GM11168 (cell line): ENCODE measurements around the gene TNFRSF14.
"Not testable (repeated sequence)": the region's sequence is repeated elsewhere in the genome, so short reads cannot be mapped to it uniquely, and the experiment has no call there.

Experiments used
- in situ Hi-C: fragments of 300-500 bp; cut with MboI; formaldehyde crosslinking; loops from one replicate; pipeline ENCODE4 v1.12.0; 2022; ENCODE audit warnings: low sequenced_read_pairs; ENCODE audit not compliant: unreplicated experiment

The TNFRSF14 gene

DNA sequence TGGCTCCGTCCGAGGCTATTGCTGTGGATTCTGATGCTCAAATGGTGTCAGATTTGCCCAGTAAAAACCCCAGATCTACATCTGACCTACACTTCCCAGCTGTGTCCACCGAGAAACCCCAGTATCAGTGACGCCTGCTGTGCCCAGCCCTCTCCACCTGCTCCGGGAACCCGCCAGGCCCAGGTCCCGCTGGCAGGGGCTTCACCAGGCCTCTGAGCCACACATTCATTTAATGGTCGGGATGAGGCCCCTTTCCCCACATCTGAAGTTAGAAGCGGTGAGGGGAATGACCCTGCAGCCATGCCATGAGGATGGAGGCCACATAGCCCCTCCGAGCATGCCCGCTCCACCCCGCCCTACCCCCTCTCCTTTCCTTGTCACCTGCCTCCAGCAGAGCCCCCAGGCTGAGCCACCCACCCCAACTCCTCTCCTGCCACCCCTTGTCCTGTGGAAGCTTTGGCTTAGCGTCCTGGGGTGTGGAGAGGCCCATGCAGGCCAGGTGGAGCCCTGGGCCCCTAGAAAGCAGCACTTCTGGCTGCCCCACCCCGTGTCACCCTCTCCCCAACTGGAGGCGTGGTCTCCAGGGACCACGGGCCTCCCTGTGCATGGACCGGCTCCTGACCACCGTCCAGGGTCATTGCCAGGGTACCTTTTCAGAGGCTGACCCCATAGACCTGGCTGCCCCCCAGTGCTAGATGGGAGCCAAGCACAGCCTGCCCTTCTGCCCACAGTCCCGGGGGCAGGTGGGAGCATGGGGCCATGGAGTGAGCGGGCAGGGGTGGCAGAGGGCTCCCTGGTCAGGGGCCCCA, 8.0 kb downstream of the TNFRSF14 start:
- in situ Hi-C loops: no loop called here

DNA sequence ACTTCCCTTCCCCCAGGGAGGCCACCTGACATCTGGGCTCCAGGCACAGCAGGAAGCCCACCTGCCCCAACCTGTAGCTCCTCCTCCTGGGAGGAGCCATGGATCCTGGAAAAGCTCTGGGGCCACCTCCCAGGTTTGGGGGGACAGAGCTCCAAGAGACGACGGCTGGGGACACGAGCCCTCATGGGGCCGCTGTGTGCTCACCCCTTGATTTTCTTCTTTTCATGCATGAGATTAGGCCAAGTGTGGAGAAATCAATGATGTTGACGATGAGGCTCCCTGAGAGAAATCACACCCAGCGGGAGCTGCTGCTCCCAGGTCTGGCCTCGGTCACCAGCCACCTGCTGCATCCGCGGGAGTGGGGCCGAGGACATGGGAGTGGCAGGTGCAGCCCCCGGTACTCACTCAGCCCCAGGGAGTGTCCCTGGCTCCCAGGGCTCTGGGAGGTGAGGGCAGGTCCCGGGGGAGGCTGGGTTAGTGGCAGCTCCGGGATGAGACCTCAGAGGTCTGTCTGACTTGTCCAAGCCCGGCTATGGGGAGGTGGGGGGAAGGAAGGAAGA, 8.7 kb downstream of the TNFRSF14 start:
- in situ Hi-C loops: no loop called here

DNA sequence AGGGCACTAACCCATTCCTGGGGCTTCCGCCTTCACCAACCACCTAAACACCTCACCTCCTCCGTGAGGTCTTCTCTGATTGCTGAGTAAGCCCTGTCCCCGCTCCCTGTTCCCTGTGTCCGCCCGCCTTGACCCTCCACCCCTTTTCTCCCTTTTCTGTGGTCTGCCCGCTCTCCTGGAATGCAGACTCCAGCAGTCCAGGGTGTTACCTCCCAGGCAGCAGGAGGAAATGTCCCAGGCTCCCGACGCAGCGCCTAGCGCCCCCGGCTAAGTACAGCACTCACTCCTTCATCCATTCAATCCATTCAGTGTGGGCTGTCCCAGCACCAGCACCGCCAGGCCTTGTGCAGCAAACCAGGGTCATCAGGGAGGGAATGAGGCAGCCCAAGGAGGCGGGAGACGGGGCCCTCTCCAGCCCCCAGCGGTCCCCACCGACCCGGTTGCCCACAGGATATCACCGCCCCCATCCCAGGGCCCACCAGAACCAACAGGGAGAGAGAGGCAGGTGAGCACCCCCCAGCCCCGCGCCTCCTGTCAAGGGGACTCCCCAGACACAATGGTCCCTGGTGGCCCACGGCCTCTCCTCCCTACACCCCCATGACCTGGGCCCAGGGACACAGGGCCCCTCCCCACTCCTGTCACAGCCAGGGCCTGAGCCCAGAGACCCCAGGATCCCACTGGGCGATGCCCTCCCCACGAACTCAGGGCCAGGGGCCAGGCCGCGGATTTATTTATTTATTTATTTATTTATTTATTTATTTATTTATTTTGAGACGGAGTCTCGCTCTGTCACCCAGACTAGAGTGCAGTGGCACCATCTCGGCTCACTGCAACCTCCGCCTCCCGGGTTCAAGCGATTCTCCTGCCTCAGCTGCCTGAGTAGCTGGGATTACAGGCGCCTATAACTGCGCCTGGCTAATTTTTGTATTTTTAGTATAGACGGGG, 10.2 kb downstream of the TNFRSF14 start:
- in situ Hi-C loops: no loop called here

DNA sequence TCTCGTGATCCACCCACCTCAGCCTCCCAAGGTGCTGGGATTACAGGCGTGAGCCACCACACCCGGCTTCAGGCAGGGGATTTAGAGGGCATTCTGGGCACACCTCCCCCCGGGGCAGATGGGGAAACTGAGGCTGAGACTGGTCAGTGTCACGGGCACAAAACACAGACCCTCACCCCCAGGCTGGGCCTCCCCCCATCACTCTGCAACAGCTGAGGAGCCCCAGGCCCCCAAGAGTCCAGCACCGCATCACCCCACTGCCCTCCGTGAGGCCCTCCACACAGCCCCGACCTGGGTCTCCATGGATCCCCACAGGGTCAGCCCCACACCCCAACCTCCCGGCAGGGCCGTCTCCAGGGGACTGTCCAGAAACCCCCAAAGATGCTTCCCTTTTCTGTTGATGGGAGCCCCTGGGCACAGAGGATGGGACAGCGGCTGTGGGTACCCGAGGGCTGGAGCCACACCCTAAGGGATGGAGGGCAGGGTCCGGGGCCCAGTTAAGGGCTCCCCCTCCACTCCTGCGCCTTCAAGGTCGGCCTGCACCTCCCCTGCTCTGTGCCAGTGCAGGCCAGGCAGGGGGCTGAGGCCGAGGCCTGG, 11.0 kb downstream of the TNFRSF14 start:
- in situ Hi-C loops: no loop called here

DNA sequence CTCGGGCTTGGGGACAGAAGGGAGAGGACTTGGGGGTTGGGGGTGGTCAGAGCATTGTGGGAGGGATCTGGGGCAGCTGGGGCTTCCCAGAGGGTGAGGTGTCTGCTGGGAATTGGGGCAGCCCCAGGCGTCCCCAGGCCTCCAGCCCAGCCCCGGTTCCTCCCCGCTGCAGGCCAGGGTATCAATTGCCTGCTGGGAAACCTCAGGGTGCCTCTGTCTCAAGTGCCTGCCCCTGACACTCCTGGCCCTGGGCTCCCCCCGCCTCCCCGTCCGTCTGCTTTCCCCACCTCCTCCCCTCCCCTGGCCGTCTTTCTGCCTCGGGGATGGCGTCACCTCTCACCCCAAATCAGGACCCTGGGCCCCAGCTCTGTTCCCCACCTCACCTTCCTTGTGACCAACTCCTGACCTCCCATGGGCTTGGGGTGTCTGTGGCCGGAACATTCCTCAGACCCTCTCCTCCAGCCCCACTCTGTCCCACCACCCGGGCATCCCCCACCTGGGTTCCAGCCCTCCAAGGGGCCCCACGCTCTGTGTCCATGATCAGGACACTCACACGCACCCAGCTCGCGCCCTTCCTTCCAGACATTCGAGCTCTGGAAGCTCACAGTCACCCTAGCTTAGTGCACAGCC, 12.1 kb downstream of the TNFRSF14 start:
- in situ Hi-C loops: not testable (repeated sequence)

DNA sequence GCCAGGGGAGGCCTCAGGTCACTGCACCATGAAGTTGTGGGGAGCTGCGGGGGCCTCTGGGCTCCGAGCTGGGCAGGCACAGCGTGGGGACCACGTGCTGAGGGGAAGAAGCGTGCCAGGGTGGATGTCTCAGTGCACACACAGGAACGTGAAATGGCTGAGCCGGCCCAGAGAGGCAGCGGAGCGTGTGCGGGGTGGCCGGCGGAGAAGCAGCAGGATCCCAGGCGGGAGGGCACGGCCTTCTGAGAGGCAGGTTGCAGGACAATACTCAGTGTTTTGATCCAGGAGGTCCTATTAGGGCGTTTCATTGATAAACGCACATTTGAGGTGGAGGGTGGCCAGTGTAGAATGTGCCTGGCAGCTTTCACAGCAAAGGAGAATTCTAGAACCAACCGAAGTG, 12.9 kb downstream of the TNFRSF14 start:
- in situ Hi-C loops: no loop called here

DNA sequence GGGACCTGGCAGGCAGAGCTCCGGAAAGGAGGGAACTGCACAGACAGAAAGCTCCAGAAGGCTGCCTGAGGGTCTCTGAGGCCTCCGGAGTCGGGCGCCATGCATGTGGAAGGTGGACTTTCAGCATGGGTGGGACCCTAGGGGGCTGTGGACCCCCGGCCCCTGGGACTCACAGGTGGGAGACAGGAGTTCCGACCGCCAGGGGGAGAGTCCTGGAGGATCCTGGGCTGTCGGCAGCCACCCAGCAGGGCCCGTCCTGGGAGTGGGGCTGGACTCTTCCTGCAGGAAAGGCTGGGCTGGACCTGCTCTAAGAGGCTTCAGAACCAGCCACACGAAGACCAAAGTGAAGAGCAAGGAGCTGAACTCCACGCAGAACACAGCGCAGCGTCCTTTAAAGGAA, 13.5 kb downstream of the TNFRSF14 start:
- in situ Hi-C loops: not testable (repeated sequence)

DNA sequence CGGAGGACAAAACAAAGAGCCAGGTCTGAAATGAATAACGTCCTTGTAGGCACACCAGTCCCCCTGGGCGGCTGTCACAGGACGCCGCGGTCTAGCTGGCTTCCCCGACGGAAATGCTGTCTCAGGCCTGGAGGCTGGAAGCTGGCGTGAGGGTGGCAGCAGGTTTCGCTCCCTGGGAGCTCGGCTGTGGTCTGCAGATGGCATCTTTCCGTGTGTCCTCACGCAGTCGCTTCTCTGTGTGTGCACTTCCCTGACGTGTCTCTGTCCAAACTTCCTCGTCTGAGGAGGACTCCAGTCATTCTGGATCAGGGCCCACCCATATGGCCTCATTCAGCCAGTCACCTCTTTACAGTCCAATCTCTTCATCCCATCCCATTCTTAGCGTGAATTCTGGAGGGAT, 14.2 kb downstream of the TNFRSF14 start:
- in situ Hi-C loops: no loop called here

DNA sequence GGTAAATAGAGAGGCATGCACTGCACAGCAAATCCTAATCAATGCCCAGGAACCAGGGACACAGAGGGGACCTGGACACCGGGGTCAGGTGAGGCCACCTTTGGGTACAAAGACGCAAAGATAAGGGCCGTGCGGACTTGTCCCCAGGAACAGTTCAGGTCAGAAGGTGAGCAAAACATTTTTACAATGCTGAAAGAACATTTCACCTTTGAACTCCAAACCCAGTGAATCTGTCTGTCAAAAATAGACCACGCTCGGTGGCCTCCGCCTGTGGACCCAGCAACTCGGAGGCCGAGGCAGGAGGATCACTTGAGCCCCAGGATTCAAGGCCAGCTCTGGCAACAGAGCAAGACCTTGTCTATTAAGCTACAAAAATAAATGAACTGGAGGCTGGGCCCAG, 15.2 kb downstream of the TNFRSF14 start:
- in situ Hi-C loops: no loop called here

DNA sequence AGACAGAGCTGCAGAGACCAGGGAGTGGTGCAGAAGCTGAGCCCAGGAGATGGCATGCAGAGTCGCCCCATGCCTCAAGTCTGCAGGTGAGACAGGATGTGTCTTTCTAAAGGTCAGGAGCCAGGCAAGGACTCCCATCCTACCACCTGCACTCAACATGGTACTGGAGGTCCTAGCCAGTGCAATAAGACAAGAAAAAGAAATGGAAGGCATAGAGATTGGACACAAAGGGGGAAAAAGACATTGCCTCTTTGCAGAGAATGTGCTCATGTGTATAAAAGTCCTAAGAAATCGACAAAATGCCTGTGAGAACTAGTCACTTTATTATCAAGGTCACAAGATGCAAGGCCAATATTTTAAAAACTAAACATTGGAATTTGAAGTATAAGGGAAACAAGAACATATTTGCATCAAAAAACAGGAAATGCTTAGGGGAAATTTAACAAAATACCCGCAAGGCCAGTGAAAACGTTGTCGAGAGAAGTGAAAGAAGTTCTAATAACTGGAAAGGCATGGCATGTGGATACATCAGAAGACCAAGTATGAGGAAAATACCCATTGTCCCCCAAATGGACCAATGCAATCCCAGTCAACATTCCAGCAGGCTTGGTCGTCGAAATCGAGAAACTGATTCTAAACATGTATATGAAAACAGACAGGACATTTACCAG, 17.2 kb downstream of the TNFRSF14 start:
- in situ Hi-C loops: no loop called here

DNA sequence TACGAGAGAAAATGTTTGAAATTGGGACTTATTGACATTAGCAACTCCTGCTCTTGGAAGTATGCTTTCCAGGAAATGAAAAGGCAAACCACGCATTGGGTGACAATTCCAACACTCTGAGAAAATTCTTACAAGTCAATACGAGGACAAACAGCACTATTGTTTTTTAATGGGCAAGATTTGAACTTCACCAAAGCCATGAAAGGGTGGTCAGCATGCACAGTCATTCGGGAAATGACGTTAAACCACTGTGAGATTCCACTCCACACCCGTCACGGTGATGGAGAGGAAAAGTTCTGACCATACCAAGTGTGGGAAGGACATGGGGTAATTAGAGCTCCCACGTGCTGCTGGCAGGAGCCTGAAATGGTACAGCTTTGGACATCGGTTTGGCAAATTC, 18.2 kb downstream of the TNFRSF14 start:
- in situ Hi-C loops: no loop called here

DNA sequence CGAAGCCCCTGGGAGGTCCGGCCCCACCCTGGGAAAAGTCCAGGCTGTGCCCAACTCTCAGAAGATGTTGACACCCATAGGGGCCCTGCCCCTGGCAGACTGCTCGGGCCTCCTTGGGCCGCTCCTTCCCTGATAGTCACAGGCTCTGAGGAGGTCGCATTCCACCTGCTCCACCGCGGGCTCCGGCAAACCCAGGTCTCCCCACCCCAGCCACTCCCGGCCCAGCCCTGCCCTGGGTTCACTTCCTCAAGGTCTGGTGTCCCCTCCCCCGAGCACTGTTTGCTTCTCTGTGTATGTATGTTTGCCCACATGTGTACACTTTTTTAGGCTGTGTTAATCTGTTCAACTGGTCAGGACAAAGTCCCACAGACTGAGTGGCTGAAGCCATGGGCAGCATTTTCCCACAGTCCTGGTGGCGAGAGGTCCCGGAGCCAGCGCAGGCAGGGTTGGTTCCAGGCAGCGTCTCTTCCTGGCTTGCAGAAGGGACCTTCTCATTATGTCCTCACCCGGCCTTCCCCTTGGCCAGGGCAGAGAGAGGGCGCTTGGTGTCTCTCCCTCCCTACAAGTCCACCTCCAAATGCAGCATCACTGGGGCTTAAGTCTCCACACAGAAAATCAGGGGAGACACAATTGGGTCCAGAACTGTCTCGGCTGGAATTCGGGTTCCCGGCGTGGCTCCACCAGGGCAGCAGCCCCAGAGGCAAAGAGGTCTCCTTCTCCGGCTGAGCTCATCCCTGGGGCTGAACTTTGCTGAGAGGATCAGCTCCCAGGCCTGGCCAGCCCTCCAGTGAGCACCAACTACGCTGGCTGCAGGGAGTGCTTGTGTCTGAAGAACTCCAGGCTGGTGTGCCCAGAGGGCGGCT, 19.9 kb downstream of the TNFRSF14 start:
- in situ Hi-C loops: loop anchor here (25.0 kb wide), 1 partner anchor 389 kb away; the partner anchor contains the start of gene FAAP20

DNA sequence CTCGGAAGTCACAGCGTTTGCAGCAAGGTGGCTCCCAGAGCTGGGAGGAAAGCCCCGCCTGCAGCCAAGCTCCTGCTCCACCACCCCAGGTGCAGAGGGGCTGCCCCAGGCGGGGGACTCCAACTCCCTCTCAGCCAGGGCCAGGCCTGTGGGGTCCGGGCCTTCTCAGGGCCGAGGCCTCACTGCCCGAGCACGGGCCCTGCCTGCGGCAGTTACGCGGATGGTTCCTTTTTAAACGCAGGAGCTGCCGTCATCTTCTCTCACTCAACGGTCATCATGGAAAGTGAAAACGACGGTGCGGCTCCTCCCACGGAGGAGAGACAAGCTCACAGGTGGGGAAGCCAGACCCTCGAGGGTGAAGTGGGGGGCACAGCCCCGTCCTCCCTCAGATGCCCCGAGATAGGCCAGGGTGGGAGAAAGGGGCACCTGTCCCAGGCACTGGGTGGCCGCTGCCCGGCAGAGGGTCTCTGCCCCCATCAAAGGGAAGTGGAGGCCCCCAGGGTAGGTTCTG, 21.4 kb downstream of the TNFRSF14 start:
- in situ Hi-C loops: loop anchor here (25.0 kb wide), 1 partner anchor 390 kb away; the partner anchor contains the start of gene FAAP20

DNA sequence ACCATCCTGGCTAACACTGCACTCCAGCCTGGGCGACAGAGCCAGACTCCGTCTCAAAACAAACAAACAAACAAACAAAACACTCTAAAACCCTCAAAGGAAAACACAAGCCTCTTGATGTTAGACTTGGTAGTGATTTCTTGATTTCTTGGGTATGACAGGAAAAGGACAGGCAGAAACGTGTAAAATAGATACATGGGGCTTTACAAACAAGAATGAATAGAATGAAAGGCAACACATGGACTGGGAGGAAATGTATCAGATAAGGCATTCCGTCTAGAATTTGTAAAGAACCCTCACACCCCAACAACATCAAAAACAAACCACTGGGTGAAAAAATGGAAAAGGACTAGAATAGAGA, 22.6 kb downstream of the TNFRSF14 start:
- in situ Hi-C loops: loop anchor here (25.0 kb wide), 1 partner anchor 391 kb away; the partner anchor contains the start of gene FAAP20

DNA sequence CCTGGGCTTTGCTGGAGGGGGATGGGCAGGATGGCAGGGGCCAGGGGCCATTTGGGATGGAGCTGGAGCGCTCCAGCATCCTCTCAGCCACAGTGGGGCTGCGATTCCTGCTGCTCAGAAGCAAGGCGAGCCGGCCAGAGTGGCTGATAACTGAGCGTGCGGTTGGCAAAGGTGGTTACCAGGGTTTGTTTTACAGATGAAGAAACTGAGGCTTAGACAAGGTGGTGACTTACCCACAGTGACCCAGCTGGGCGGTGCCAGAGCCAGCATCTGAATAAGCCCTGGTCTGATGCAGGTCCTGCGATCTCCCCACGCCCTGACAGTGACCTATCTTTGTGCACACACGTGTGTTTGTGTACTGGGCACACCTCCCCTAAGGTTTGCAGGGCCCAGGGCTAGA, 24.5 kb downstream of the TNFRSF14 start:
- in situ Hi-C loops: loop anchor here (25.0 kb wide), 1 partner anchor 393 kb away; the partner anchor contains the start of gene FAAP20

DNA sequence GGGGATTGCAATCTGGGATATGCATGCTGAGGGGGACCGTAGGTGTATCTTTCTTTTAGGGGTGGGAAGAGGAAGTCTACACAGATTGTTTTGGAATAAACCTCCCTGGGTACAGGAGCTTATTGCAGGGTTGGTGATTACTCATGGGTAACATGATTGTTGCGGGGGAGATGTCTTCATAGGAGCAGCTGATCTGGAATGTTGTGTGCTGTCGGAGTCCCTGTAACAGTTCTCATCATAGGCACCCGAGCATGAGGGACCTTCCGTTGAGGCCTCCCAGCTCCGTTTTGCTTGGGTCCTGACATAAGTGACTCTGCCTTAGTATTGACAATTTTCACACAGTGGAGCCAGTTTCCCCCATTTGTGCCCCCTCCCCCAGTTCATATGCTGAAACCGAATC, 26.2 kb downstream of the TNFRSF14 start:
- in situ Hi-C loops: loop anchor here (25.0 kb wide), 1 partner anchor 395 kb away; the partner anchor contains the start of gene FAAP20

DNA sequence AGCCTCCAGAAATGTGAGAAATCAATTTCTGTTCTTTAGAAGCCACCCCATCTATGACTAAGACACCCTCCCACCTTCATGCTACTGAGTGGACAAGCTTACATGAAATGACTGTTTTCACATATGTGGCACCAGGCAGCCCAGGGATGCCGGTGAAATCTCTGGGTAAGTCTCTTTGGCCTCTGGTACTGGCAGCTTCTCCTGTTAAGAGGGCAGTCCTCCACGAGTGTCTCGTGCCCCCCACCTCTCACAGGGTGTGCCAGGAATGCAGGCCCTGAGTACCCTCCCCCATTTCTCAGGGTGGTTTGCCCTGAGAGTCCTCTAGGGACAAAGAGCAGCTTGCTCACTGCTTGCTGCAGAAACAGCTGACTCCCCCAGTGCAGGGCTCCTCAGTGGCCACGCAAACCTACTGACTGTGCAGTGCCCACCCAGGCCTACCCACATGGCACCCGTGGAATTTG, 27.2 kb downstream of the TNFRSF14 start:
- in situ Hi-C loops: loop anchor here (25.0 kb wide), 1 partner anchor 396 kb away; the partner anchor contains the start of gene FAAP20

DNA sequence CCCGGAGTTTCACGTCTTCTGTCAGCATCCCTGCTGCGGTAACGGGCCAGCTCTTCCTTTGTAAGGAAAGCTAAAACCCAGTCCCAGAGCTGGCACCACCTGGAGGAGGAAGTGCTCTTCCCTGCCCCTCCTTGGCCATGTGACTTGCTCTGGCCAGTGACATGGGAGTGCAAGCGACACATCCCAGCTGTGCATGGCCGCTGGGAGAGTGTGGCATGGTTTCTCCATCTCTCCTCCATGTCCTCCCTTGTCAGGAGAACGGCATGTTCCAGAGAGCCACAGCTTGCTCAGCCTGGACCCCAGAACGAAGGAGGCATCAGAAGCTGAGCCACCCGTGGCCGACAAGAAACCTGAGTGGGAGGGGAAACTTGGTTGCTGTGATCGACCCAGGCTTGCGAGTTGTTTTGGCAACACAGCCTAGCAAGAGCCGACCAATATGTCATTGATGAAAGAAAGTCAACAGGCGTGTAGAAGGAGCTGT, 27.7 kb downstream of the TNFRSF14 start:
- in situ Hi-C loops: loop anchor here (25.0 kb wide), 1 partner anchor 397 kb away; the partner anchor contains the start of gene FAAP20
